HCT116 (cell line): ENCODE measurements around the gene SELENOS. TPM values are rescaled to one million over a fixed set of nuclear protein-coding genes. Genes with fewer than 3 reads are reported as not detected.
A peak's percentile ranks its signal among the peaks of the same experiment; 100 is the strongest.

ENCODE experiments used
- ATAC-seq: fragments of 200-7000 bp; cut with Tn5 transposase; 2 replicates; pipeline ENCODE4 v1.9.1; 2020; ENCODE audit warnings: mild to moderate bottlenecking, moderate library complexity
- BruUV-seq: library from RNA; stranded (reverse); fragments of 400-500 nt; replicated peaks from 2 replicates; lab custom pipeline; 2021; lab: Mats Ljungman, UMichigan
- CTCF ChIA-PET: fragments of 300-600 bp; sonication (Branson Sonifier 250); formaldehyde crosslinking; loops from one replicate; lab custom pipeline; 2021; ENCODE audit warnings: antibody characterized with exemption; lab: Charles Lee
- POLR2A ChIA-PET: fragments of 300-600, 350-600 bp; sonication (Branson Sonifier 250); formaldehyde crosslinking; loops from one replicate; lab custom pipeline; 2021; ENCODE audit warnings: antibody characterized with exemption; lab: Charles Lee
- RAD21 ChIA-PET, 2 experiments: fragments of 300-600 bp; sonication (Branson Sonifier 250); formaldehyde crosslinking; loops; one replicate each; lab custom pipeline; 2023; ENCODE audit warnings: low total read pairs in 2 of 2; ENCODE audit not compliant: uncharacterized antibody in 2 of 2, unreplicated experiment in 2 of 2, low non-redundant PET in 1 of 2; lab: Charles Lee
- DNase-seq: peaks from one replicate; pipeline ENCODE4 v3.0.0-alpha.2; 2010; ENCODE audit warnings: low read depth, low spot score
- H2AFZ ChIP-seq: fragments of 200-600 bp; shearing (Covaris generic), sonication (generic); 2 replicates; pipeline ENCODE4 v1.6.1; 2017; ENCODE audit warnings: low read depth, mixed run types, mixed read lengths, antibody characterized with exemption, low read length; ENCODE audit not compliant: poor library complexity, severe bottlenecking
- H3K27ac ChIP-seq: 2 replicates; pipeline ENCODE4 v1.5.1; 2012; ENCODE audit warnings: low read depth, low read length
- H3K27me3 ChIP-seq: fragments of 200-600 bp; sonication (generic); 2 replicates; pipeline ENCODE4 v1.6.1; 2016; ENCODE audit warnings: mixed run types, low read length, mixed read lengths; ENCODE audit not compliant: insufficient read depth
- H3K36me3 ChIP-seq, 2 experiments: fragments of 200-500 bp in 1 of 2; fragments of 200-600 bp in 1 of 2; sonication (Bioruptor generic) in 1 of 2; sonication (generic) in 1 of 2; 2 replicates each; pipeline versions ENCODE4 v1.5.1 to v1.6.1; 2014 to 2016; ENCODE audit warnings: low read length in 2 of 2, inconsistent platforms in 1 of 2, mixed read lengths in 1 of 2, mixed run types in 1 of 2; ENCODE audit not compliant: insufficient read depth in 2 of 2, control insufficient read depth in 1 of 2
- H3K4me1 ChIP-seq, 2 experiments: fragments of 200-600 bp in 1 of 2; sonication (generic) in 1 of 2; 2 replicates each; pipeline versions ENCODE4 v1.5.1 to v1.6.1; 2012 to 2017; ENCODE audit warnings: low read length in 2 of 2, inconsistent platforms in 1 of 2, mild to moderate bottlenecking in 1 of 2, mixed read lengths in 1 of 2, mixed run types in 1 of 2, moderate library complexity in 1 of 2; ENCODE audit not compliant: insufficient read depth in 2 of 2, control insufficient read depth in 1 of 2
- H3K4me2 ChIP-seq: fragments of 200-600 bp; sonication (generic); 2 replicates; pipeline ENCODE4 v1.6.1; 2017; ENCODE audit warnings: mixed run types, low read length, mixed read lengths
- H3K4me3 ChIP-seq, 2 experiments: fragments of 200-600 bp in 1 of 2; sonication (generic) in 1 of 2; replicated peaks in 1 of 2; 2 replicates each; pipeline ENCODE4 v1.5.1; 2011 to 2016; ENCODE audit warnings: low read length in 2 of 2, control low read depth in 1 of 2, low read depth in 1 of 2, mild to moderate bottlenecking in 1 of 2, mixed read lengths in 1 of 2, mixed run types in 1 of 2
- H3K79me2 ChIP-seq: fragments of 200-600 bp; sonication (generic); 2 replicates; pipeline ENCODE4 v1.6.1; 2017; ENCODE audit warnings: mild to moderate bottlenecking, mixed run types, low read length, moderate library complexity, mixed read lengths; ENCODE audit not compliant: insufficient read depth
- H3K9ac ChIP-seq: fragments of 200-600 bp; sonication (generic); 2 replicates; pipeline ENCODE4 v1.6.1; 2016; ENCODE audit warnings: low read length, mixed read lengths
- H3K9me2 ChIP-seq: fragments of 200-600 bp; sonication (generic), shearing (Covaris generic); 2 replicates; pipeline ENCODE4 v1.6.1; 2017; ENCODE audit warnings: mixed run types, mild to moderate bottlenecking, moderate library complexity; ENCODE audit not compliant: insufficient read depth
- H3K9me3 ChIP-seq, 2 experiments: fragments of 200-500 bp in 1 of 2; fragments of 200-600 bp in 1 of 2; sonication (Bioruptor generic) in 1 of 2; sonication (generic) in 1 of 2; 2 replicates each; pipeline ENCODE4 v1.6.1; 2014 to 2017; ENCODE audit warnings: low read length in 2 of 2, mixed read lengths in 2 of 2, inconsistent platforms in 1 of 2, low read depth in 1 of 2, mild to moderate bottlenecking in 1 of 2, mixed run types in 1 of 2, moderate library complexity in 1 of 2; ENCODE audit not compliant: control insufficient read depth in 1 of 2, insufficient read depth in 1 of 2
- H4K20me1 ChIP-seq: fragments of 200-600 bp; sonication (generic), shearing (Covaris generic); 2 replicates; pipeline ENCODE4 v1.6.1; 2017; ENCODE audit warnings: mixed run types, mild to moderate bottlenecking, moderate library complexity; ENCODE audit not compliant: insufficient read depth
- ATF3 ChIP-seq: IDR thresholded peaks from 2 replicates; pipeline ENCODE4 v1.6.1; 2012
- CBX3 ChIP-seq: IDR thresholded peaks from 2 replicates; pipeline ENCODE4 v1.6.1; 2012; ENCODE audit warnings: low read depth
- CEBPB ChIP-seq: IDR thresholded peaks from 2 replicates; pipeline ENCODE4 v1.6.1; 2012; ENCODE audit warnings: low read depth
- EGR1 ChIP-seq: IDR thresholded peaks from 2 replicates; pipeline ENCODE4 v1.6.1; 2012; ENCODE audit warnings: low read depth
- ELF1 ChIP-seq: IDR thresholded peaks from 2 replicates; pipeline ENCODE4 v1.6.1; 2012; ENCODE audit warnings: low read depth, borderline replicate concordance
- EZH2phosphoT487 ChIP-seq: fragments of 200-600 bp; IDR thresholded peaks from 2 replicates; pipeline ENCODE4 v1.6.1; 2018; ENCODE audit warnings: antibody characterized with exemption, borderline replicate concordance
- FOSL1 ChIP-seq: IDR thresholded peaks from 2 replicates; pipeline ENCODE4 v1.6.1; 2012; ENCODE audit warnings: low read depth
- JUND ChIP-seq: IDR thresholded peaks from 2 replicates; pipeline ENCODE4 v1.6.1; 2012
- MAX ChIP-seq: IDR thresholded peaks from 2 replicates; pipeline ENCODE4 v1.6.1; 2012
- POLR2A ChIP-seq: IDR thresholded peaks from 2 replicates; pipeline ENCODE4 v1.7.0; 2011; ENCODE audit warnings: borderline replicate concordance; ENCODE audit not compliant: insufficient read depth, insufficient read length; ENCODE audit errors: extremely low read depth
- POLR2AphosphoS5 ChIP-seq: IDR thresholded peaks from 2 replicates; pipeline ENCODE4 v1.6.1; 2011; ENCODE audit warnings: mild to moderate bottlenecking, low read depth, low read length, moderate library complexity
- RAD21 ChIP-seq: IDR thresholded peaks from 2 replicates; pipeline ENCODE4 v1.6.1; 2012; ENCODE audit warnings: low read depth, mild to moderate bottlenecking
- REST ChIP-seq: IDR thresholded peaks from 2 replicates; pipeline ENCODE4 v1.6.1; 2012; ENCODE audit warnings: low read depth
- SIN3A ChIP-seq: IDR thresholded peaks from 2 replicates; pipeline ENCODE4 v1.6.1; 2012; ENCODE audit warnings: low read depth
- SP1 ChIP-seq: IDR thresholded peaks from 2 replicates; pipeline ENCODE4 v1.6.1; 2012; ENCODE audit warnings: low read depth
- TCF7L2 ChIP-seq: IDR thresholded peaks from 2 replicates; pipeline ENCODE4 v1.7.0; 2011; ENCODE audit warnings: borderline replicate concordance, inconsistent platforms; ENCODE audit not compliant: insufficient read depth, insufficient read length; ENCODE audit errors: extremely low read depth
- ZBTB33 ChIP-seq: IDR thresholded peaks from 2 replicates; pipeline ENCODE4 v1.6.1; 2011; ENCODE audit warnings: mild to moderate bottlenecking, low read length, moderate library complexity; ENCODE audit not compliant: insufficient replicate concordance; ENCODE audit errors: extremely low read depth
- ZFX ChIP-seq: fragments of 450-650 bp; IDR thresholded peaks from 2 replicates; pipeline ENCODE4 v1.6.1; 2017
- ZNF274 ChIP-seq: fragments of 200-500 bp; sonication (Bioruptor generic); IDR thresholded peaks from 2 replicates; pipeline ENCODE4 v1.6.1; 2014; ENCODE audit warnings: mild to moderate bottlenecking, low read depth, low read length, inconsistent platforms
- intact Hi-C: fragments of 100-400 bp; cut with micrococcal nuclease; formaldehyde crosslinking; loops from 2 replicates; pipeline ENCODE4 v1.10.0; 2022
- total RNA-seq: library from RNA; stranded (reverse); gene quantifications from one replicate; pipeline ENCODE4 v1.2.1, GENCODE V29; 2021; ENCODE audit not compliant: unreplicated experiment

Gene SELENOS
- total RNA-seq, 1 experiment from 2014 or later: 45.6 TPM

GRCh38 chr15:101295607-101296161 lies 18.4 kb upstream of the SELENOS start:
- Histone ChIP-seq H3K27ac (peak overlapping the region; percentile 96), H3K36me3 (peaks cover 2 to 11% of the 10 kb centered on the region in 2 experiments; a peak in 2 of 4 replicates), H4K20me1 (peaks cover 30% of the 10 kb centered on the region; the same call in 1 of the 2 replicates), H3K9me2 (no peaks in the 10 kb centered on the region), H2AFZ (peak overlapping the region; percentile 24), H3K9me3 (no peaks in the 10 kb centered on the region), H3K27me3 (no peaks in the 10 kb centered on the region), H3K4me2 (peak overlapping the region; percentile 90), H3K9ac (peak overlapping the region; percentile 98), H3K4me1 (peaks cover 15 to 28% of the 10 kb centered on the region in 2 experiments), H3K79me2 (peaks cover 44% of the 10 kb centered on the region), H3K4me3 (peak overlapping the region; percentile 57 to 96)
- ChIA-PET POLR2A (no interaction called here), CTCF (no interaction called here), RAD21 (no interaction called here)
- no peak for DNase-seq
- intact Hi-C loops: no loop called here
- BruUV-seq: TSS peak; percentile 79
- no peak for TF ChIP-seq ZNF274
- no peak for TF ChIP-seq EGR1
- no peak for TF ChIP-seq ZFX
- no peak for TF ChIP-seq CBX3
- no peak for TF ChIP-seq JUND
- no peak for TF ChIP-seq MAX
- no peak for TF ChIP-seq SP1
- no peak for TF ChIP-seq REST
- no peak for TF ChIP-seq POLR2AphosphoS5
- no peak for TF ChIP-seq SIN3A
- no peak for TF ChIP-seq POLR2A
- no peak for TF ChIP-seq ZBTB33
- no peak for TF ChIP-seq ATF3
- no peak for TF ChIP-seq EZH2phosphoT487
- no peak for TF ChIP-seq RAD21
- no peak for TF ChIP-seq CEBPB
- TF ChIP-seq ELF1: no peak
- no peak for TF ChIP-seq TCF7L2
- TF ChIP-seq FOSL1: no peak
- no peak for ATAC-seq
